ENCODE measurements around the gene TMCO5A. TPM values are rescaled to one million over a fixed set of nuclear protein-coding genes. Genes with fewer than 3 reads are reported as not detected.

Gene TMCO5A
- total RNA-seq, 1 experiment from 2014 or later: not detected

DNA sequence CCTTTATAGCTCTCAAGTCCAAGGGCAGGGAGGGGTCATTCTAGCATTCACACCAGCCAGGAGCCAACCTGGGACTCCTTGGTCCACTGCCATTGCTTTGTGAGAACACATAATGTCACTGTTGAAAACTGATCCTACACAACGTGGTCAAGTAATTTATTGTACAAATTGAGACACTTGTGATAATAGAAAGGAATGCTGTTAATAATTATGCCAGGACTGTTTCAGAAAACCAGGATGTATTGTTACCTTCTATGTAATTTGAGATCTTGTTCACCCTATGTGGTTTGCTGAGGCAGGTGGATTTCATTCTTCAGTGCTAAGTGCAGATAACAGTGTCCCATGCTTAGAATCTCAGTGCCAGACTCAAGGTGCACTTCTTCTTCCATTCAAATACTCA lies 33.3 kb downstream of the TMCO5A start:
- peaks cover 0 to 3% (median 0%) of the 10 kb centered on the region in 3 experiments; a peak in 3 of 7 replicates for H3K36me3 Mint-ChIP-seq (ENCODE audit: insufficient read depth in 1 of 3, low read depth in 3 of 3)
- Histone ChIP-seq H2BK20ac (ENCODE audit: low read depth, low read length, poor library complexity, severe bottlenecking) (no peak overlapping the region), H3K14ac (ENCODE audit: insufficient read depth, low read length) (no peak overlapping the region), H3K4me1 (ENCODE audit: insufficient read depth, low read length) (no peaks in the 10 kb centered on the region), H2BK15ac (ENCODE audit: low read depth, low read length) (no peak overlapping the region), H3K27ac (ENCODE audit: insufficient read length, low read depth, low read length) (no peak overlapping the region), H2AFZ (ENCODE audit: low read length) (no peak overlapping the region), H3K56ac (ENCODE audit: insufficient read length, low read depth, low read length) (no peak overlapping the region), H3K9ac (ENCODE audit: extremely low read depth, insufficient read length, low read length) (no peak overlapping the region), H4K91ac (ENCODE audit: insufficient read length, low read depth, low read length) (no peak overlapping the region), H3T11ph (ENCODE audit: low read length) (no peak overlapping the region), H3K79me2 (ENCODE audit: insufficient read depth, low read length) (no peaks in the 10 kb centered on the region), H3K4me2 (ENCODE audit: insufficient read depth, insufficient read length, low read length) (no peak overlapping the region), H4K5ac (ENCODE audit: insufficient read length, low read depth, low read length) (no peak overlapping the region), H3K27me3 (ENCODE audit: insufficient read depth, low read length) (no peaks in the 10 kb centered on the region), H3K9me3 (ENCODE audit: control insufficient read depth, low read depth, low read length) (no peaks in the 10 kb centered on the region), H3K4ac (ENCODE audit: low read depth, low read length) (no peak overlapping the region), H4K20me1 (ENCODE audit: control insufficient read depth, insufficient read depth, insufficient read length) (no peaks in the 10 kb centered on the region), H2BK120ac (ENCODE audit: low read depth, low read length, poor library complexity, severe bottlenecking) (no peak overlapping the region), H2AK5ac (ENCODE audit: insufficient read length, low read length) (no peak overlapping the region), H2BK5ac (ENCODE audit: insufficient read length, low read length) (no peak overlapping the region), H3K79me1 (ENCODE audit: insufficient read depth, low read depth, low read length, poor library complexity, severe bottlenecking) (no peaks in the 10 kb centered on the region), H3K23me2 (ENCODE audit: insufficient read length, low read depth, low read length, poor library complexity, severe bottlenecking) (no peaks in the 10 kb centered on the region), H3K23ac (ENCODE audit: insufficient read length, low read depth, low read length) (no peak overlapping the region), H4K8ac (replicated peaks; ENCODE audit: insufficient read length, low read depth, low read length) (no peak overlapping the region), H3K18ac (ENCODE audit: insufficient read length, low read depth, low read length) (no peak overlapping the region), H2BK12ac (ENCODE audit: insufficient read length, low read depth, low read length) (no peak overlapping the region)
- H3K9me3 Mint-ChIP-seq: peaks cover 12 to 16% of the 10 kb centered on the region in 2 experiments; a peak in 4 of 5 replicates
- no peak overlapping the region for H3K4me3 Mint-ChIP-seq
- no peak for DNase-seq
- H3K27me3 Mint-ChIP-seq (ENCODE audit: low read depth): no peaks in the 10 kb centered on the region
- H3K27ac Mint-ChIP-seq: no peak overlapping the region
- H3K4me1 Mint-ChIP-seq: no peaks in the 10 kb centered on the region
- TF ChIP-seq, protein P1, sequence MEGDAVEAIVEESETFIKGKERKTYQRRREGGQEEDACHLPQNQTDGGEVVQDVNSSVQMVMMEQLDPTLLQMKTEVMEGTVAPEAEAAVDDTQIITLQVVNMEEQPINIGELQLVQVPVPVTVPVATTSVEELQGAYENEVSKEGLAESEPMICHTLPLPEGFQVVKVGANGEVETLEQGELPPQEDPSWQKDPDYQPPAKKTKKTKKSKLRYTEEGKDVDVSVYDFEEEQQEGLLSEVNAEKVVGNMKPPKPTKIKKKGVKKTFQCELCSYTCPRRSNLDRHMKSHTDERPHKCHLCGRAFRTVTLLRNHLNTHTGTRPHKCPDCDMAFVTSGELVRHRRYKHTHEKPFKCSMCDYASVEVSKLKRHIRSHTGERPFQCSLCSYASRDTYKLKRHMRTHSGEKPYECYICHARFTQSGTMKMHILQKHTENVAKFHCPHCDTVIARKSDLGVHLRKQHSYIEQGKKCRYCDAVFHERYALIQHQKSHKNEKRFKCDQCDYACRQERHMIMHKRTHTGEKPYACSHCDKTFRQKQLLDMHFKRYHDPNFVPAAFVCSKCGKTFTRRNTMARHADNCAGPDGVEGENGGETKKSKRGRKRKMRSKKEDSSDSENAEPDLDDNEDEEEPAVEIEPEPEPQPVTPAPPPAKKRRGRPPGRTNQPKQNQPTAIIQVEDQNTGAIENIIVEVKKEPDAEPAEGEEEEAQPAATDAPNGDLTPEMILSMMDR (conservative IDR thresholded peaks at IDR 0.05): no peak
- WGBS (ENCODE audit: extremely low coverage, insufficient read length, low lambda C conversion rate): no CpG with 5 or more reads among the region's 1 CpG

Measured in H9 (cell line).